Measurements from ENCODE around the gene LRRC4C.
"Not testable (repeated sequence)": the region's sequence is repeated elsewhere in the genome, so short reads cannot be mapped to it uniquely, and the experiment has no call there.

DNA sequence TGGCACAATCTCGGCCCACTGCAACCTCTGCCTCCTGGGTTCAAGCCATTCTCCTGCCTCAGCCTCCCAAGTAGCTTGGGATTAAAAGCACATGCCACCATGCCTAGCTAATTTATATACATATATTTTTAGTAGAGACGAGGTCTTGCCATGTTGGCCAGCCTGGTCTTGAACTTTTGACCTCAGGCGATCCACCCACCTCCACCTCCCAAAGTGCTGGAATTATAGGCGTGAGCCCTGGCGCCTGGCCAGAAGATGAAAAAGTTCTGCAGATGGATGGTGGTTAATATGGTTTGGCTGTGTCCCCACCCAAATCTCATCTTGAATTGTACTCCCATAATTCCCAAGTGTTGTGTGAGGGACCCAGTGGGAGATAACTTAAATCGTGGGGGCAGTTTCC is 937.4 kb downstream of the LRRC4C start:
- TF ChIP-seq, protein P1, sequence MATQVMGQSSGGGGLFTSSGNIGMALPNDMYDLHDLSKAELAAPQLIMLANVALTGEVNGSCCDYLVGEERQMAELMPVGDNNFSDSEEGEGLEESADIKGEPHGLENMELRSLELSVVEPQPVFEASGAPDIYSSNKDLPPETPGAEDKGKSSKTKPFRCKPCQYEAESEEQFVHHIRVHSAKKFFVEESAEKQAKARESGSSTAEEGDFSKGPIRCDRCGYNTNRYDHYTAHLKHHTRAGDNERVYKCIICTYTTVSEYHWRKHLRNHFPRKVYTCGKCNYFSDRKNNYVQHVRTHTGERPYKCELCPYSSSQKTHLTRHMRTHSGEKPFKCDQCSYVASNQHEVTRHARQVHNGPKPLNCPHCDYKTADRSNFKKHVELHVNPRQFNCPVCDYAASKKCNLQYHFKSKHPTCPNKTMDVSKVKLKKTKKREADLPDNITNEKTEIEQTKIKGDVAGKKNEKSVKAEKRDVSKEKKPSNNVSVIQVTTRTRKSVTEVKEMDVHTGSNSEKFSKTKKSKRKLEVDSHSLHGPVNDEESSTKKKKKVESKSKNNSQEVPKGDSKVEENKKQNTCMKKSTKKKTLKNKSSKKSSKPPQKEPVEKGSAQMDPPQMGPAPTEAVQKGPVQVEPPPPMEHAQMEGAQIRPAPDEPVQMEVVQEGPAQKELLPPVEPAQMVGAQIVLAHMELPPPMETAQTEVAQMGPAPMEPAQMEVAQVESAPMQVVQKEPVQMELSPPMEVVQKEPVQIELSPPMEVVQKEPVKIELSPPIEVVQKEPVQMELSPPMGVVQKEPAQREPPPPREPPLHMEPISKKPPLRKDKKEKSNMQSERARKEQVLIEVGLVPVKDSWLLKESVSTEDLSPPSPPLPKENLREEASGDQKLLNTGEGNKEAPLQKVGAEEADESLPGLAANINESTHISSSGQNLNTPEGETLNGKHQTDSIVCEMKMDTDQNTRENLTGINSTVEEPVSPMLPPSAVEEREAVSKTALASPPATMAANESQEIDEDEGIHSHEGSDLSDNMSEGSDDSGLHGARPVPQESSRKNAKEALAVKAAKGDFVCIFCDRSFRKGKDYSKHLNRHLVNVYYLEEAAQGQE (IDR thresholded peaks at IDR 0.05; ENCODE audit: borderline replicate concordance) = not testable (repeated sequence)
- TF ChIP-seq, protein P2, sequence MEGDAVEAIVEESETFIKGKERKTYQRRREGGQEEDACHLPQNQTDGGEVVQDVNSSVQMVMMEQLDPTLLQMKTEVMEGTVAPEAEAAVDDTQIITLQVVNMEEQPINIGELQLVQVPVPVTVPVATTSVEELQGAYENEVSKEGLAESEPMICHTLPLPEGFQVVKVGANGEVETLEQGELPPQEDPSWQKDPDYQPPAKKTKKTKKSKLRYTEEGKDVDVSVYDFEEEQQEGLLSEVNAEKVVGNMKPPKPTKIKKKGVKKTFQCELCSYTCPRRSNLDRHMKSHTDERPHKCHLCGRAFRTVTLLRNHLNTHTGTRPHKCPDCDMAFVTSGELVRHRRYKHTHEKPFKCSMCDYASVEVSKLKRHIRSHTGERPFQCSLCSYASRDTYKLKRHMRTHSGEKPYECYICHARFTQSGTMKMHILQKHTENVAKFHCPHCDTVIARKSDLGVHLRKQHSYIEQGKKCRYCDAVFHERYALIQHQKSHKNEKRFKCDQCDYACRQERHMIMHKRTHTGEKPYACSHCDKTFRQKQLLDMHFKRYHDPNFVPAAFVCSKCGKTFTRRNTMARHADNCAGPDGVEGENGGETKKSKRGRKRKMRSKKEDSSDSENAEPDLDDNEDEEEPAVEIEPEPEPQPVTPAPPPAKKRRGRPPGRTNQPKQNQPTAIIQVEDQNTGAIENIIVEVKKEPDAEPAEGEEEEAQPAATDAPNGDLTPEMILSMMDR (IDR thresholded peaks at IDR 0.05; ENCODE audit: poor library complexity, severe bottlenecking) = not testable (repeated sequence)
- not testable (repeated sequence) for TF ChIP-seq EP300 (conservative IDR thresholded peaks at IDR 0.05; ENCODE audit: poor library complexity, severe bottlenecking); RAD21 (conservative IDR thresholded peaks at IDR 0.05); POLR2AphosphoS5 (IDR thresholded peaks at IDR 0.05); TAF1 (IDR thresholded peaks at IDR 0.05; ENCODE audit: low read depth); EZH2 (IDR thresholded peaks at IDR 0.05; ENCODE audit: borderline replicate concordance, insufficient read depth, low read length, poor library complexity, severe bottlenecking)

All from neural cell (in vitro differentiated cells).